ENCODE data around the gene INSIG2. TPM values are rescaled to one million over a fixed set of nuclear protein-coding genes. Genes with fewer than 3 reads are reported as not detected.

INSIG2 gene
- total and polyA plus RNA-seq, 2 of the 8 experiments (the other 6 are each of a cell fraction or from before 2014, with no cell fraction given), result 7.0 to 11.2 TPM

GRCh38 chr2:118048401-118048800, 39.9 kb upstream of the INSIG2 start (continued):
- no peak for TF ChIP-seq CHD7 (IDR thresholded peaks at IDR 0.05; ENCODE audit: insufficient replicate concordance, low read length)
- TF ChIP-seq CEBPB (IDR thresholded peaks at IDR 0.05; ENCODE audit: low read depth, low read length), result no peak
- TF ChIP-seq BRCA1 (IDR thresholded peaks at IDR 0.05; ENCODE audit: low read depth, low read length), result no peak
- TF ChIP-seq ASH2L (IDR thresholded peaks at IDR 0.05; ENCODE audit: low read length), result no peak
- TF ChIP-seq SP2 (IDR thresholded peaks at IDR 0.05; ENCODE audit: low read length), result no peak
- TF ChIP-seq ATF3 (IDR thresholded peaks at IDR 0.05; ENCODE audit: insufficient read depth, low read depth, low read length), result no peak
- TF ChIP-seq BCL11A (IDR thresholded peaks at IDR 0.05; ENCODE audit: low read depth in 2 of 2, low read length in 2 of 2), result no peak
- no peak for TF ChIP-seq POU5F1 (IDR thresholded peaks at IDR 0.05; ENCODE audit: low read depth, low read length)
- no peak for TF ChIP-seq EP300 (IDR thresholded peaks at IDR 0.05; ENCODE audit: borderline replicate concordance in 1 of 2, low read depth in 2 of 2, low read length in 2 of 2)
- TF ChIP-seq YY1 (IDR thresholded peaks at IDR 0.05; ENCODE audit: low read depth, low read length), result no peak
- no peak for TF ChIP-seq CTBP2 (IDR thresholded peaks at IDR 0.05; ENCODE audit: borderline replicate concordance, insufficient read depth, insufficient read length, low read length)
